NOMO-1 (cell line): ENCODE results near the gene GABRA5.
A peak's percentile ranks its signal among the peaks of the same experiment; 100 is the strongest.

Source experiments
- DNase-seq, 2 experiments: peaks; one replicate each; lab custom pipeline; 2025; ENCODE audit not compliant: unreplicated experiment in 2 of 2; lab: John Stamatoyannopoulos, UW

GABRA5 gene

DNA sequence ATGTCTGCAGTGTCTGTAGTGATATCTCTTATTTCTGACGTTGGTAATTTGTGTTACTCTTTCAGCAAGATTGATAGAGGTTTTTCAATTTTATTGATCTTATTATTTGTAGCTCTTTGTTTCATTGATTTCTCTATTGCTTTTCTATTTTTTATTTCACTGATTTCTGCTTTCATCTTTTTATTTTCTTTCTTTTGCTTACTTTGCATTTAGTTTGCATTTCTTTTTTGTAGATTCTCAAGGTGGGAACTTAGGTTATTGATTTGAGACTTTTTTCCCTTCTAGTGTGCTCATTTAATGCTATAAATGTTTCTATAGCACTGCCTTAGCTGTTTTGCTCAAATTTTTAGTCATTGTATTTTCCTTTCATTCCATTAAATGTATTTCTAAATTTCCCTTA is 54.6 kb downstream of the GABRA5 start:
- no peak for DNase-seq

- no peak for DNase-seq
Measured at GRCh38 chr15:26926081-26926480, 59.2 kb downstream of the GABRA5 start.

DNA sequence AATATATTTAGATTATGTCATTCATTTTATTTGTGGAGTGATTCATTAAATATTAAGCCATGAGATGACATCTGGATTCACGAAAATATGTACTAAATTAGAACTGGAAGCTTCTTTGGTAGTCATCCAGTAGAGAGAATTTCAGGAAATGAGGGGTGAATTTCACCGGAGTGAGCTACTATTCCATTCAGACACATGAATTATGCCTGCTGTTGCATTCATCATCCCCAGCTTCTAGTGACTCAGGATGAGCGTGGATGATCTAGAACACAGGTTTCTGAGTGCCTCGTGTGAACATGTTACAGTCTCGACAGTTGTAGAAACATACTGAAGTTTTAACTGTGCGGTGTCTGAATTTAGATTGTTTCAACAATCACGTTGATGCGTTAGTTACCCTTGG is 61.2 kb downstream of the GABRA5 start:
- DNase-seq: no peak

DNA sequence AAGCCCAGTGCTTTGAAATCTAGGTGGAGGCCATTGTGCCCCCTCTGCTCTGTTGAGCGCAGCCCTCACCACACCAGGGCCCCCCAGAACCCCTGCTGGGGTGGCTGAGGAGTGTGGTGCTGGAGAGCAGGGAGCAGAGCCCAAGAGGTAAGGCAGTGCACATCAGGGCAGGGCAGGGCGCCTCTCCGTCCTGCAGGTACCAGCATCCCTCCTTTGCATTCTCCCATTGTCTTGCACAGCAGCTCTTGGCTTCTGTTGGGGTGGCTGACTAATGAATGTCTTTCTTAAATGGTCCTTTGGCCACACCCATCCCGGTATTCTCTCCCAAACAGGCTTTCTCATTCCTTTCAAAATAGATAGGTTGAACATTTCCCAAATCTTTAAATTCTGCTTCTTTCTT is 62.7 kb downstream of the GABRA5 start:
- DNase-seq: no peak

DNA sequence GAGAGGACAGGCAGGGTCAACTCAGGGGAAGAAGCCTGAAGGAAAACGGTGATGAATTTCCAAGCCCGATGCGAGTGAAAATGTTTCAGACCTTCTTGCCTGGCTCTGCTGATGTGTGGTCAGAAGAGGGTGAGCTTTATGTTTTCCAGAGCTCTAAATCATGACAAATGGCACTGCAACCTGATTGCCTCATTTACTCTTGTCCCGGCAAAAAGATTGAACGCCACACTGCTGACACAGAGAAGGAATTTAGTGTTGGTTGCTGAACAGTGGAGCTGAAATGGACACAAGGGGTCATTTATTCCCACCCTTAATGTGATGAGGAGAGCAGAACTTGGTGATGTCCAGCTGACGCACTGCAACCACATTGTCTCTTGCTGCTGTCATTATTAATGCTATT is 68.0 kb downstream of the GABRA5 start:
- DNase-seq: no peak

DNA sequence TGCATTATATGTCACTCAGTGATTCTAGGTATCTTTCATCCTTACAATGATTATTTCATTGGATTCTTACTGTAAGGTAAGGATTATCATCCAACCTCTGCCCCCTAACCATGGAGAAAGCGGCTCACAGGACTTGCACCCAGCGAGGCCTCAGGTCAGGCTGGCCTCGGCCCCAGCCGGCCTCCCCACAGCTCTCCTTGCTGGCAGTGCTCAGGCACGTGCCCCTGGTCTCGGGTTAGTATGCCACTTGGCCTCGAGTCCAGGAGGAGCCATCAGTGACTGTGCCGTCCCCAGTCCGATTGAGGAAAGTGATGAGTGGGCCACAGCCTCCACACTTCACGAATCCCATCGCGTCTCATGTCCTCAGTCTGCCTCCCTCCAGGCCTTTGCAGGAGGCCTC is 68.5 kb downstream of the GABRA5 start:
- DNase-seq: no peak

DNA sequence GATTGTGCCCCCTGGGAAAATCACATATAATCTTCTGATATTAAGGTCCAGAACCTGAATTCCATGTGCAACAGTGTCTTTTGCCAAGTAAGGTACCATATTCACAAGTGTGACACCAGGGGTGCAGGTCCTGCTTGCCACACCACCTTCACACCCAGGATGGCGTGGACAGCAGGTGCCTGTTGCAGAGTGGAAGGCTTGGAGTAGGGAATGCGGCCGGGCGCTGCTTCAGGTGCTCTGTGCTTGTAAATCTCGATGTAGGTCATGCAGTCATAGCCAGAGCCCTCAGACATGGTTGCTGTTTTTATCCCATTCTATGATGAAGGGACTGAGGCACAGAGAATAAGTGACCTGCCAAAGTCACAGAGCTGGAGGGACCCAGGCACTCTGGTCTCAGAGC is 69.6 kb downstream of the GABRA5 start:
- no peak for DNase-seq

- no peak for DNase-seq
Measured at GRCh38 chr15:26937134-26937533, 70.3 kb downstream of the GABRA5 start.

- DNase-seq: no peak
Measured at GRCh38 chr15:26939398-26939797, 72.5 kb downstream of the GABRA5 start.

GRCh38 chr15:26941489-26941888 is 74.6 kb downstream of the GABRA5 start:
- no peak for DNase-seq

DNA sequence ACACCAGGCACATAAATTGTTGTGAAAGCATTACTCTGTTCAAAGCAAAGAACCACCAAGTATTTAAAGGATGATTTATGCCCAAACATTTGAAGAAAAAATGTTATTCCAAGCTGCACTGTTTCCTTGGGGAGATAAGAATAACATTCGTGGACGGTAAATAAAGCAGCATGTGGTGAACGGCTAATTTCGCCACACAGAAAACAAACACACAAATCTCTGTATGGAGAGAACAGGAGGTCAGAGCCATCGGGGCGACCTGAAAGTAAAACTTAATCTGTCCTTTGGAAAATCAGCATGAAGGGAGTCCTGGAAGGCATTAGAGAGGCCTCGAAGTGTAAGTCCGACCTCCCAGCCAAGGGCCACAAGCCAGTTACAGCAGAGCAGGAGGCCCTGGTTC is 77.0 kb downstream of the GABRA5 start:
- DNase-seq: no peak

DNA sequence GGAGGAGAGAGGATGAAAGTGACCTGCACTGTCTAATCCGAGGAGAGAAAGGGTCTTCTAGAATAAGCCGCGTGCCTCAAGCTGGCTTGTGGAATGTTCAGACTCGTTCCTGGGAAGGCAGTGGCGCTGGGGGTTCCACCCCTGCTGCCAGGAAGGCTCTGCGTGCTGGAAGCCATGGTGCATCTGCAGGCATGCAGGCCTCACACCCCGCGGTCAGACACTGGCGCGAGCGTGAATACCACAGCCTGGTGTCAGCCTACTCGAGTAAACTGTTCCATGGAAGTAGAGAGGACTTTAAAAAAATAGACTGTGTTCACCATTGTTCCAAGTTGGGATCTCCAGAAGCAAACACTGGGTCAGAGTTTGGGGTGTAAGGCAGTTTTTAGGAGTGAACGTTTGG is 78.2 kb downstream of the GABRA5 start:
- DNase-seq: no peak

DNA sequence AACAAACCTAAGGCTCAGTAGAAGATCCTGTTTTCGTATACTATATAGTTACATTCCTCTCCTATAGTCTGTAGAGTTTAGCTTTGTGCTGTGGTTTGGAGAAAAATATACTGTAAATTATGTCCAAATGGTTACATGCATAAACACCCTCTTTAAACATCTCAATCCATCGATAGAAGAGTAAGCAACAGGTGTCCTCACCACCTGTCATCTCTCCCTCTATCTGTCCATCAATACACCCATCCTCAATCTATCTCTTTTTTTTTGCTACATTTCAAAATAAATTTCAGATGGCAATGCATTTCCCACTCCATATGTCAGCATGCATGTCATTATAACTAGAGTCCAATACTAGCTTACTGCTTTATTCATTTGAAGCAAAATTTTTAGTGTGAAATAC is 83.1 kb downstream of the GABRA5 start:
- no peak for DNase-seq

DNA sequence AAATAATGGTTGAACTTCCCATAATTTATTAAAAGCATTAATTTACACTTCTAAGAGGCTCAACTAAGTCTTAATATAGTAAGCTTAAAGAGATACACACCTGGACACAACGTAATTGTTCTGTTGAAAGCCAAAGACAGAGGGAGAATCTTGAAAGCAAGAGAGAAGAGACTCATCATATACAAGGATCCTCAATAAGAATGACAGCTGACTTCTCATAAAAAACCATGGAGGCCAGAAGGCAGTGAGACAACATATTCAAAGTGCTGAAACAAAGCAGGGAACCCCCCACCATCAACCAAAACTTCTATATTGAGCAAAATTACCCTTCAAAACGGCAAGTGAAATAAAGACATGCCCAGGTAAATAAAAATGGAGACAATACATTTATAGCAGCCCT is 87.5 kb downstream of the GABRA5 start:
- DNase-seq: no peak

DNA sequence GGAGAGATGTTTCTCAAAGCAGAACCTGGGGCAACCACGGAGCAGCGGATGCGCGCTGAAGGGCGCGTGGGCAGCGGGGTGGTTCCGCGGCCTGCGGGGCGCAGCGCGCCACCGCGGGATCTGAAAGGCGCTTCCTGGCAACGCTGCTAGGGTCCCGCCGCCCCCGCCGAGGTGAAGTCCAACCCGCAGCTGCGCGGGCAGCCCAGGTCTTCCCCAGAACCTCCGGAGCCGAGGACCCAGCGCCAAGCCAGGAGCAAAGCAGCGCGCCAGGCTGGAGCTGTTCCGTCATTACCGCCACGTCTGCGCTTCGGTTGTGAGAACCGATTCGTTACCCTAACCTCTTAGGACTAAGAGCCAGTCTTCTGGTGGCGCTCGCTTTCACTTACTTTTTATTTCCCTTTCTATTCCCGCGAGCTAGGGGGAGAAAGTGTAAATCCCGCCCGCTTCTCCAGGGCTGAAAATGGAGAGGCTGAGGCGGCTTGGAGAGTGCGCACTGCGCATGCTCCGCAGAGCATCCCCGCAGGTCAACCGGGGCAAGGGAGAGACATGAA is 100.9 kb downstream of the GABRA5 start:
- DNase-seq: no peak

DNA sequence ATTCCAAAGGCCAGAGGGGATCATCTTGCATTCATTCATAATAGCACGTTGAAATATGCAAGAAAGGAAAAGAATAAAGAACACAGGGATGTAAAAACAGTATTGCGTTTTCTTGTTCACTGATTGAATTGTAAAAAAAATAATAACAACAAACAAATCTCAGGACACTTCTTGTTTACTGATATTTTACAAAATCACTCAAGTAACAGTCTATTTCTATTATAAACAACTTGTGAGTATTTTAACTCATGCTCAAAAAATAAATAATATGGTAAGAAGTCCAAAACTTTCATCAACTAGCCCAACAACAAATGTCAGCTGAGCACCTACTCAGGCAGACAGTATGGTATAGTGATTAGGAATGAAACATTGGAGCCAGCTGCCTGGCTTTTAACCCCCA is 101.9 kb downstream of the GABRA5 start:
- no peak for DNase-seq

GRCh38 chr15:26970712-26971210 is 103.9 kb downstream of the GABRA5 start, which contains the start of gene GABRG3:
Gene GABRG3 (plus strand): TSS chr15:26971181.
- DNase-seq: no peak

GRCh38 chr15:26971271-26972018 is 104.6 kb downstream of the GABRA5 start:
- DNase-seq: no peak

DNA sequence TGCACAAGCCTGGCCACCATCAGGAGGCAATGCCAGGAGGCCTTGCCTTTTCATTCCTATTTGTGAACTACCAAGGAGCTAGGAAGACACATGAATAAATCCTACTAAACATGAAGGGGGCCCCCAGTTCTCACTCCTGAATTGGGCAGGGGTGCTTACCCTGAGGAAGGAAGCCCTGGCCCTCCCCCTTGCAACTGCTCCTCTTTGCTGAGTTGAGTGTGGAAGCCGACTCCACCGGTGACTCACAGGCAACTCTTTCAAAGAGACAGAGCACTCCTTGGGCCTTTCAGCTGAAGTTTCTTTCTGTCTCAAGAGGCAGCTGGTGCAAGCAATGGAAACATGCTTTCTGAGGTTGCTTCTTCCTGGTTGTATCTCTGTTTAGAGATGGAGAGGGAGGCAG is 105.8 kb downstream of the GABRA5 start:
- DNase-seq: no peak

DNA sequence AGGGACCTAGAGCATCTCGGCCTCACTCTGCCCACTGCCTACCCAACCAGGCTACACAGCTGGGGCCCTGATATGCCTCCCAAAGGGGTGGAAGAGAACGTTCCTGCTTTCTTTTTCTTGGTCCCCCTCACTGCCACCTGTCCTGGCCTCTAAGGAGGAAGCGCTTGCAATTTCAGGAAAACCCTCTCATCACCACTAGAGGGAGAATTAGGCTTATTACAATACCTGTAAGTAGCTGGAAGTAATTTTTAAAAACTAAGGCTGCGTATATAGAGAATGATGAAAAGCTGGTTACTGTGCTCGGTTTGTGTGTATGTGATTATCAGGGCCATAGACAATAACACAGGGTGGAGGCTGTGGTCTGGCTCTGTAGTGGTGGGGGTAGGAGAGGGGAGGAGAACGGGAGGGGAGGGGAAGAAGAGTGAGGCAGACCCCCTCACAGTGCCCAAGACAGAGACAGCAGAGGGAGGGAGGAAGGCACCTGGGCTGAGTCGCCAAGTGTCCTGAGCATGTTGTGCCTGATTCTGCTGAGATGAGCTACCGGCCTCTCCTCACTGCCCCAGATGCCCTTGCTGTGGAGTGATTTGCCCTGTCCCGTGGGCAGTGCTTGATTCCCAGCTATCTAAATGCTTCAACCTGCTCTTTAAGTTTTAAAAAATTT is 107.4 kb downstream of the GABRA5 start:
- peak in 1 of 2 experiments; percentile 1 for DNase-seq

GRCh38 chr15:26981492-26981891 is 114.6 kb downstream of the GABRA5 start:
- DNase-seq: peak; percentile 0 to 1

- DNase-seq: no peak
Measured at GRCh38 chr15:26983822-26984221, 117.0 kb downstream of the GABRA5 start.
